ENCODE results near the gene PER1. TPM values are rescaled to one million over a fixed set of nuclear protein-coding genes. Genes with fewer than 3 reads are reported as not detected.

The PER1 gene
- total and polyA plus RNA-seq, 2 of the 13 experiments (the other 11 are each of a cell fraction or from before 2014, with no cell fraction given), result 2.6 to 3.6 TPM

- no peak for TF ChIP-seq MLXIP (CRISPR knock-in tag; IDR thresholded peaks at IDR 0.05; ENCODE audit: borderline replicate concordance)
- TF ChIP-seq, protein P1, sequence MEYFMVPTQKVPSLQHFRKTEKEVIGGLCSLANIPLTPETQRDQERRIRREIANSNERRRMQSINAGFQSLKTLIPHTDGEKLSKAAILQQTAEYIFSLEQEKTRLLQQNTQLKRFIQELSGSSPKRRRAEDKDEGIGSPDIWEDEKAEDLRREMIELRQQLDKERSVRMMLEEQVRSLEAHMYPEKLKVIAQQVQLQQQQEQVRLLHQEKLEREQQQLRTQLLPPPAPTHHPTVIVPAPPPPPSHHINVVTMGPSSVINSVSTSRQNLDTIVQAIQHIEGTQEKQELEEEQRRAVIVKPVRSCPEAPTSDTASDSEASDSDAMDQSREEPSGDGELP (IDR thresholded peaks at IDR 0.05; ENCODE audit: borderline replicate concordance, low read depth), result peak; percentile 62; the same call in 1 of the 2 replicates
- no peak for TF ChIP-seq PBX3 (CRISPR knock-in tag; IDR thresholded peaks at IDR 0.05; ENCODE audit: borderline replicate concordance)
- no peak for TF ChIP-seq ZBTB43 (CRISPR knock-in tag; conservative IDR thresholded peaks at IDR 0.05)
- TF ChIP-seq KDM5A (IDR thresholded peaks at IDR 0.05; ENCODE audit: borderline replicate concordance, low read length), result no peak
- TF ChIP-seq ZNF543 (CRISPR knock-in tag; IDR thresholded peaks at IDR 0.05), result no peak; the same call in 1 of the 2 replicates
- no peak for TF ChIP-seq ZNF225 (CRISPR knock-in tag; IDR thresholded peaks at IDR 0.05)
- TF ChIP-seq ZNF782 (CRISPR knock-in tag; IDR thresholded peaks at IDR 0.05; ENCODE audit: borderline replicate concordance), result no peak
- TF ChIP-seq ZNF362 (CRISPR knock-in tag; IDR thresholded peaks at IDR 0.05; ENCODE audit: borderline replicate concordance), result no peak
- TF ChIP-seq, protein P2, sequence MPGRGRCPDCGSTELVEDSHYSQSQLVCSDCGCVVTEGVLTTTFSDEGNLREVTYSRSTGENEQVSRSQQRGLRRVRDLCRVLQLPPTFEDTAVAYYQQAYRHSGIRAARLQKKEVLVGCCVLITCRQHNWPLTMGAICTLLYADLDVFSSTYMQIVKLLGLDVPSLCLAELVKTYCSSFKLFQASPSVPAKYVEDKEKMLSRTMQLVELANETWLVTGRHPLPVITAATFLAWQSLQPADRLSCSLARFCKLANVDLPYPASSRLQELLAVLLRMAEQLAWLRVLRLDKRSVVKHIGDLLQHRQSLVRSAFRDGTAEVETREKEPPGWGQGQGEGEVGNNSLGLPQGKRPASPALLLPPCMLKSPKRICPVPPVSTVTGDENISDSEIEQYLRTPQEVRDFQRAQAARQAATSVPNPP (CRISPR knock-in tag; IDR thresholded peaks at IDR 0.05), result no peak
- TF ChIP-seq TBL1XR1 (IDR thresholded peaks at IDR 0.05; ENCODE audit: borderline replicate concordance, low read length, partially characterized antibody), result no peak
- TF ChIP-seq PAWR (CRISPR knock-in tag; IDR thresholded peaks at IDR 0.05; ENCODE audit: borderline replicate concordance), result no peak
- no peak for TF ChIP-seq ARHGAP35 (CRISPR knock-in tag; IDR thresholded peaks at IDR 0.05; ENCODE audit: borderline replicate concordance)
- TF ChIP-seq ASH2L (IDR thresholded peaks at IDR 0.05; ENCODE audit: insufficient read length, low read depth, low read length), result no peak
- no peak for TF ChIP-seq SMAD9 (CRISPR knock-in tag; IDR thresholded peaks at IDR 0.05)
- TF ChIP-seq ATF7-NPFF (CRISPR knock-in tag; IDR thresholded peaks at IDR 0.05; ENCODE audit: low read depth), result no peak
- TF ChIP-seq U2AF1 (optimal IDR thresholded peaks at IDR 0.05; ENCODE audit: low read depth, low read length), result no peak
- TF ChIP-seq, protein P3, sequence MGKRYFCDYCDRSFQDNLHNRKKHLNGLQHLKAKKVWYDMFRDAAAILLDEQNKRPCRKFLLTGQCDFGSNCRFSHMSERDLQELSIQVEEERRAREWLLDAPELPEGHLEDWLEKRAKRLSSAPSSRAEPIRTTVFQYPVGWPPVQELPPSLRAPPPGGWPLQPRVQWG (CRISPR knock-in tag; IDR thresholded peaks at IDR 0.05; ENCODE audit: borderline replicate concordance, low read depth), result no peak
Measured at GRCh38 chr17:8185582-8186445, 33.6 kb upstream of the PER1 start (continued).

All from HepG2 (cell line).